GM12878 (cell line): Measurements from ENCODE around the gene ANGEL2. TPM values are rescaled to one million over a fixed set of nuclear protein-coding genes. Genes with fewer than 3 reads are reported as not detected.

Source experiments
- ATAC-seq: fragments of 200-7000 bp; cut with Tn5 transposase; 3 replicates; pipeline ENCODE4 v1.9.1; 2020; ENCODE audit warnings: mild to moderate bottlenecking, moderate library complexity
- BruUV-seq: library from RNA; stranded (reverse); fragments of 400-500 nt; replicated peaks from 2 replicates; lab custom pipeline; 2021; lab: Mats Ljungman, UMichigan
- CTCF ChIA-PET: fragments of 300-600 bp; sonication (Branson Sonifier 250); formaldehyde crosslinking; extraction: SDS; loops from one replicate; lab custom pipeline; 2021; ENCODE audit warnings: inconsistent platforms; lab: Yijun Ruan, JAX
- POLR2A ChIA-PET: fragments of 350-600 bp; formaldehyde crosslinking; extraction: SDS; loops from one replicate; lab custom pipeline; 2021; ENCODE audit warnings: inconsistent platforms; lab: Charles Lee
- RAD21 ChIA-PET: fragments of 300-600 bp; sonication (Branson Sonifier 250); formaldehyde crosslinking; loops from one replicate; lab custom pipeline; 2023; ENCODE audit warnings: antibody characterized with exemption; ENCODE audit not compliant: unreplicated experiment; lab: Charles Lee
- SMC1A ChIA-PET: fragments of 300-600 bp; sonication (Branson Sonifier 250); formaldehyde crosslinking; loops from one replicate; lab custom pipeline; 2023; ENCODE audit not compliant: unreplicated experiment, uncharacterized antibody; lab: Charles Lee
- DNase-seq: peaks from one replicate; pipeline ENCODE4 v3.0.0-alpha.2; 2011; ENCODE audit warnings: low read depth, low spot score
- FAIRE-seq: peaks from 3 replicates; lab custom pipeline; 2011; peaks lifted over from hg19 to GRCh38; lab: Jason Lieb, UNC
- H2AFZ ChIP-seq: 2 replicates; pipeline ENCODE4 v1.6.0; 2011; ENCODE audit warnings: low read depth, low read length, control low read depth; ENCODE audit not compliant: control insufficient read depth
- H3K27ac ChIP-seq: 2 replicates; pipeline ENCODE4 v1.5.1; 2011; ENCODE audit warnings: control low read depth; ENCODE audit not compliant: control insufficient read depth, insufficient read depth
- H3K27me3 ChIP-seq, 2 experiments: replicated peaks in 1 of 2; 2 replicates each; pipeline versions ENCODE4 v1.6.0 to v1.6.1; 2011; ENCODE audit warnings: low read length in 1 of 2; ENCODE audit not compliant: control insufficient read depth in 2 of 2, insufficient read depth in 2 of 2
- H3K36me3 ChIP-seq, 2 experiments: 2 replicates each; pipeline ENCODE4 v1.5.1; 2011; ENCODE audit warnings: low read length in 1 of 2; ENCODE audit not compliant: control insufficient read depth in 2 of 2, insufficient read depth in 2 of 2
- H3K4me1 ChIP-seq: 2 replicates; pipeline ENCODE4 v1.6.1; 2011; ENCODE audit warnings: mild to moderate bottlenecking, low read length, moderate library complexity, mixed read lengths; ENCODE audit not compliant: control insufficient read depth, insufficient read depth
- H3K4me2 ChIP-seq: 2 replicates; pipeline ENCODE4 v1.6.0; 2011; ENCODE audit warnings: control low read depth; ENCODE audit not compliant: control insufficient read depth, insufficient read depth
- H3K4me3 ChIP-seq: fragments of 200-600 bp; sonication (generic); 2 replicates; pipeline ENCODE4 v1.5.1; 2016
- H3K79me2 ChIP-seq: 2 replicates; pipeline ENCODE4 v1.6.0; 2011; ENCODE audit warnings: low read length; ENCODE audit not compliant: control insufficient read depth, insufficient read depth
- H3K9ac ChIP-seq: 2 replicates; pipeline ENCODE4 v1.8.0; 2011; ENCODE audit warnings: low read length, control low read depth, mixed read lengths; ENCODE audit not compliant: control insufficient read depth, insufficient read depth
- H3K9me3 ChIP-seq: replicated peaks from 3 replicates; pipeline ENCODE4 v1.5.1; 2011; ENCODE audit warnings: mild to moderate bottlenecking, low read length; ENCODE audit not compliant: control insufficient read depth, insufficient read depth
- H4K20me1 ChIP-seq: 2 replicates; pipeline ENCODE4 v1.6.0; 2011; ENCODE audit not compliant: control insufficient read depth, insufficient read depth
- BCLAF1 ChIP-seq: fragments of 450-650 bp; IDR thresholded peaks from 2 replicates; pipeline ENCODE4 v1.6.1; 2017; ENCODE audit warnings: antibody characterized with exemption, mild to moderate bottlenecking, moderate library complexity
- MAX ChIP-seq: IDR thresholded peaks from 2 replicates; pipeline ENCODE4 v1.6.1; 2012; ENCODE audit warnings: low read depth, low read length, improper control_type of control experiment
- MTA2 ChIP-seq: fragments of 450-650 bp; IDR thresholded peaks from 2 replicates; pipeline ENCODE4 v1.6.1; 2016; ENCODE audit warnings: low read depth, mild to moderate bottlenecking, moderate library complexity
- MYC ChIP-seq: IDR thresholded peaks from 2 replicates; pipeline ENCODE4 v1.6.1; 2011; ENCODE audit warnings: mild to moderate bottlenecking, low read length, moderate library complexity, inconsistent platforms; ENCODE audit not compliant: insufficient read depth, insufficient replicate concordance, insufficient read length, severe bottlenecking
- WGBS: methylation state at CpG from one replicate; pipeline ENCODE4 v1.1.6; 2016; ENCODE audit warnings: low lambda C conversion rate; ENCODE audit not compliant: insufficient replicate concordance, insufficient coverage; ENCODE audit errors: missing lambda C conversion rate; 5-methylcytosine and 5-hydroxymethylcytosine counted together
- in situ Hi-C: fragments of 300-500 bp; cut with MboI; formaldehyde crosslinking; loops from 9 replicates; pipeline ENCODE4 v1.14.3; 2018; ENCODE audit warnings: mixed read lengths
- intact Hi-C: fragments of 100-400 bp; cut with micrococcal nuclease; formaldehyde crosslinking; loops from one replicate; pipeline ENCODE4 v1.14.2; 2022; ENCODE audit not compliant: unreplicated experiment
- polyA plus RNA-seq, 11 experiments: library from polyadenylated mRNA; depleted of rRNA in 4 of 11; unstranded in 6 of 11; stranded (reverse) in 5 of 11; fragments of >200 nt; fragmentation: Nextera tagmentation in 4 of 11; fragmentation: Illumina TruSeq in 1 of 11; extraction: Ambion mirVana in 4 of 11; extraction: Trizol in 1 of 11; gene quantifications; 1 replicate in 1 of 11; 2 replicates in 10 of 11; pipeline versions ENCODE4 v1.2.1 to v1.2.3, GENCODE V29; 2011 to 2016; ENCODE audit warnings: inconsistent platforms in 2 of 11, missing spikeins in 2 of 11, low read depth in 1 of 11
- total RNA-seq, 4 experiments: library from RNA; depleted of rRNA in 3 of 4; stranded (reverse); fragments of >200 nt in 3 of 4; fragmentation: Illumina TruSeq in 1 of 4; extraction: Trizol in 1 of 4; gene quantifications; 2 replicates each; pipeline versions ENCODE4 v1.2.1 to v1.2.3, GENCODE V29; 2013 to 2021
- TF ChIP-seq, protein P1 (sequence below): fragments of 450-650 bp; IDR thresholded peaks from 2 replicates; pipeline ENCODE4 v1.6.1; 2016; ENCODE audit warnings: mild to moderate bottlenecking, moderate library complexity, borderline replicate concordance

Gene ANGEL2
- total and polyA plus RNA-seq, 10 of the 15 experiments (the other 5 are each of a cell fraction or from before 2014, with no cell fraction given): 6.3 to 53.9 (median 30.7) TPM

- intact Hi-C loops: no loop called here
- Histone ChIP-seq H3K27ac (no peak overlapping the region), H3K79me2 (peaks cover 10% of the 10 kb centered on the region), H3K4me2 (no peak overlapping the region), H3K4me1 (no peaks in the 10 kb centered on the region), H4K20me1 (no peaks in the 10 kb centered on the region), H3K9ac (no peak overlapping the region), H3K27me3 (no peaks in the 10 kb centered on the region), H3K4me3 (no peak overlapping the region), H2AFZ (no peak overlapping the region), H3K36me3 (no peaks in the 10 kb centered on the region), H3K9me3 (no peaks in the 10 kb centered on the region)
- 78% methylated on average over 4 of the region's 4 CpGs for WGBS
- TF ChIP-seq MTA2: no peak
- TF ChIP-seq, protein P1, sequence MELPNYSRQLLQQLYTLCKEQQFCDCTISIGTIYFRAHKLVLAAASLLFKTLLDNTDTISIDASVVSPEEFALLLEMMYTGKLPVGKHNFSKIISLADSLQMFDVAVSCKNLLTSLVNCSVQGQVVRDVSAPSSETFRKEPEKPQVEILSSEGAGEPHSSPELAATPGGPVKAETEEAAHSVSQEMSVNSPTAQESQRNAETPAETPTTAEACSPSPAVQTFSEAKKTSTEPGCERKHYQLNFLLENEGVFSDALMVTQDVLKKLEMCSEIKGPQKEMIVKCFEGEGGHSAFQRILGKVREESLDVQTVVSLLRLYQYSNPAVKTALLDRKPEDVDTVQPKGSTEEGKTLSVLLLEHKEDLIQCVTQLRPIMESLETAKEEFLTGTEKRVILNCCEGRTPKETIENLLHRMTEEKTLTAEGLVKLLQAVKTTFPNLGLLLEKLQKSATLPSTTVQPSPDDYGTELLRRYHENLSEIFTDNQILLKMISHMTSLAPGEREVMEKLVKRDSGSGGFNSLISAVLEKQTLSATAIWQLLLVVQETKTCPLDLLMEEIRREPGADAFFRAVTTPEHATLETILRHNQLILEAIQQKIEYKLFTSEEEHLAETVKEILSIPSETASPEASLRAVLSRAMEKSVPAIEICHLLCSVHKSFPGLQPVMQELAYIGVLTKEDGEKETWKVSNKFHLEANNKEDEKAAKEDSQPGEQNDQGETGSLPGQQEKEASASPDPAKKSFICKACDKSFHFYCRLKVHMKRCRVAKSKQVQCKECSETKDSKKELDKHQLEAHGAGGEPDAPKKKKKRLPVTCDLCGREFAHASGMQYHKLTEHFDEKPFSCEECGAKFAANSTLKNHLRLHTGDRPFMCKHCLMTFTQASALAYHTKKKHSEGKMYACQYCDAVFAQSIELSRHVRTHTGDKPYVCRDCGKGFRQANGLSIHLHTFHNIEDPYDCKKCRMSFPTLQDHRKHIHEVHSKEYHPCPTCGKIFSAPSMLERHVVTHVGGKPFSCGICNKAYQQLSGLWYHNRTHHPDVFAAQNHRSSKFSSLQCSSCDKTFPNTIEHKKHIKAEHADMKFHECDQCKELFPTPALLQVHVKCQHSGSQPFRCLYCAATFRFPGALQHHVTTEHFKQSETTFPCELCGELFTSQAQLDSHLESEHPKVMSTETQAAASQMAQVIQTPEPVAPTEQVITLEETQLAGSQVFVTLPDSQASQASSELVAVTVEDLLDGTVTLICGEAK: no peak
- no peak for TF ChIP-seq MAX
- no peak for TF ChIP-seq BCLAF1
- no peak for TF ChIP-seq MYC
- no TSS peak for BruUV-seq
- FAIRE-seq (no peak), ATAC-seq (no peak), DNase-seq (no peak)
- ChIA-PET SMC1A (interaction anchor here (1.5 kb wide), 2 partner anchors 17 to 42 kb away, joined by 3 read pairs; no protein-coding TSS in a partner anchor), POLR2A (no interaction called here), CTCF (no interaction called here), RAD21 (no interaction called here)
- in situ Hi-C loops: no loop called here
Observed at GRCh38 chr1:213019450-213019849, 3.8 kb upstream of the ANGEL2 start.
